SHP77 treated with DMSO at 0.1 percent for 48 hours (cell line): ENCODE data around the gene STIM1.
A peak's percentile ranks its signal among the peaks of the same experiment; 100 is the strongest.

Experiments used
- DNase-seq: peaks from one replicate; lab custom pipeline; 2025; lab: John Stamatoyannopoulos, UW

Gene STIM1

DNA sequence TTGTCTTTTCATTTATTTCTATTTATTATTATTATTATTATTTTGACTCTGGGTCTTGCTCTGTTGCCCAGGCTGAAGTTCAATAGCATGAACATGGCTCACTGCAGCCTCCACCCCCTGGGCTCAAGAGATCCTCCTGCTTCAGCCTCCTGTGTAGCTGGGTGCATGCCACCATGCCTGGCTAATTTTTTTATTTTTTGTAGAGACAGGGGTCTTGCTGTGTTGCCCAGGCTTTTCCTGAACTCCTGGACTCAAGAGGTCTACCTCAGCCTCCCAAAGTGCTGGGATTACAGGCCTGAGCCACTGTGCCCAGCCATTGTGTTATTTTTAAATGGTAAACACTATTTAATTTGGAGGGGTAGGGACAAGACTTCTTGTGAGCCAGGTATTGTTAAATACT lies 215.9 kb downstream of the STIM1 start:
- no peak for DNase-seq

DNA sequence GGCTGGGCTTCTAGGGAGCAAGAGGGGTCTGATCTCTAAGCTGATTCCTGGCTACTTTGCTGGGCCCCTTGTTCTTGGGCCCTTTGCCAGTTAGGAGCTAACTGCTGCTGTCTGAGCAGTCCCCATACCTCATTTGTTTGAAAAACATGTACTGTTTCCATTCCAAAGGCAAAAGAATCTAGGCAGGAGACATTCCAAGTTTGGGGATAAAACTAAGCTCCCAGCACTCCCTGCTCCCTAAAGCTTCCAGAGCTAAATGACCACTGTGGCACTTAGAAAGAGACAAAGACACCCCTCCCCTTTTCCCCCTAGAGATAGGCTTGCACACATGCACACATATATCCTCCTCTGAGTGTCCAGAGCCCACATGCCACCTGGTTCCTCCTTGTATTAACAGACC lies 216.4 kb downstream of the STIM1 start:
- no peak for DNase-seq

DNA sequence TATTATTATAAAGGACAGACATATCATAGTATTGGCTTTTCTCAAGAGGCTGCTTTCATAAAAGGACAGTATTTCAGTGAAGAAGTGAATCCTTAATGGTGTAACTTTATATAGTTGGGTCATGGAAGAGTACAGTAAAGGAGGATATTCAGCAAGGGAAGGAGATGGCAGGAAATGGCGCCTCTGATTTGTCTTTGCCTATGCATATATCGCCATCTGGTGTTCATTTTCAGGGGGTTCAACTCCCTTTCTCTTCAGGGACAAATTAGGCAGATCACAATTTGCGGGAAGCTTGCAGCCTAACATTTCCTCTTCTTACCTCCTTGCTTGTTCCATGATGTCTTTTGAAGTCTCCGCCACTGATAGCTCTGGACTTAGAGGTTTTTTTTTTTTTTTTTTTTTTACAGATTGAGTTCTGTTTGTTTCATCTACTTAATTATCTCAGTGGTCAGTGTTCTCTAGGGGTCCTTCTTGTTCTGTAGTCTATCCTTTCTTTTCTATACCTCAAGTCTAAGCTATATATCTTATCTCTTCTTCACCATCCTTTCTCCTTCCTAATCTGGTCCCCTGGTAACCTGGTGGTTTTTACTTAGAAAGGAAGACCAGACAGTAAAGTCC lies 217.3 kb downstream of the STIM1 start:
- DNase-seq: peak; percentile 40

DNA sequence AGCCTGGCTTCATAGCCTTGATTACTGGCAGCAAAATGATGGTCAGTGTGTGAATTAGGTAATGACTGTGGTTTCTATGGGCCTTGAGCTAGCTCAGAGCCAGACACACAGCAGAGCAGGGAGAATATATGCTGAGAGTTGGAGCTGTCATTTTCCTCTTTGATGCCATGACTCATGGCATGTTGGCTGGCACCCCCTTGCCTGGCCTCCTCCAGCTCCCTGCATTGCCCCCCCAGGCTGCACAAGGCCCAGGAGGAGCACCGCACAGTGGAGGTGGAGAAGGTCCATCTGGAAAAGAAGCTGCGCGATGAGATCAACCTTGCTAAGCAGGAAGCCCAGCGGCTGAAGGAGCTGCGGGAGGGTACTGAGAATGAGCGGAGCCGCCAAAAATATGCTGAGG lies 218.8 kb downstream of the STIM1 start:
- no peak for DNase-seq

DNA sequence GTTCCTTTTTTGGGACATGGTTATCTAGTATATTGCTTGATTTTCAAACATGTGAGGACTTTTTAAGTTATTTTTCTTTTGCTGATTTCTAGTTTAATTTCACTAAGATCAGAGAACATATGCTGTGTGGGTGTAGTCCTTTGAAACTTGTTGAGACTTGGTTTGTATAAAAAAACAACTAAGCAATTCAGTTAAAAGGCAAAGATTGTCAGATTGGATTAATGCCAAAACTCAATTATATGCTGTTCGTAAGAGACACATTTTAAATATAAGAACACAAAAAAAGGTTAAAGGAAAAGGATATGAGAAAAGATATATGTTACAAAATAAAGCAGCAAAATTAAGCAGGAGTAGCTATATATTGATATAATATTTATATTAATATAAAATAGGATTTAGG lies 221.3 kb downstream of the STIM1 start:
- DNase-seq: no peak

DNA sequence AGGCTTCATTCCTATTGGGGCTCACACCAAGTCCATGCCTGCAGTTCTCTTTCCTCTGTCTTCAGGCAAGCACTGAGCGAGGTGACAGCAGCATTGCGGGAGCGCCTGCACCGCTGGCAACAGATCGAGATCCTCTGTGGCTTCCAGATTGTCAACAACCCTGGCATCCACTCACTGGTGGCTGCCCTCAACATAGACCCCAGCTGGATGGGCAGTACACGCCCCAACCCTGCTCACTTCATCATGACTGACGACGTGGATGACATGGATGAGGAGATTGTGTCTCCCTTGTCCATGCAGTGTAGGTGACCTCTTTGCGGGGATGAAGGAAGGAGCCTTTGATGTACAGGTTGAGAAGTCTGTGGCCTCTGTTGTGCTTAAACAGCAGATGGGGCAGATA lies 227.7 kb downstream of the STIM1 start:
- no peak for DNase-seq

DNA sequence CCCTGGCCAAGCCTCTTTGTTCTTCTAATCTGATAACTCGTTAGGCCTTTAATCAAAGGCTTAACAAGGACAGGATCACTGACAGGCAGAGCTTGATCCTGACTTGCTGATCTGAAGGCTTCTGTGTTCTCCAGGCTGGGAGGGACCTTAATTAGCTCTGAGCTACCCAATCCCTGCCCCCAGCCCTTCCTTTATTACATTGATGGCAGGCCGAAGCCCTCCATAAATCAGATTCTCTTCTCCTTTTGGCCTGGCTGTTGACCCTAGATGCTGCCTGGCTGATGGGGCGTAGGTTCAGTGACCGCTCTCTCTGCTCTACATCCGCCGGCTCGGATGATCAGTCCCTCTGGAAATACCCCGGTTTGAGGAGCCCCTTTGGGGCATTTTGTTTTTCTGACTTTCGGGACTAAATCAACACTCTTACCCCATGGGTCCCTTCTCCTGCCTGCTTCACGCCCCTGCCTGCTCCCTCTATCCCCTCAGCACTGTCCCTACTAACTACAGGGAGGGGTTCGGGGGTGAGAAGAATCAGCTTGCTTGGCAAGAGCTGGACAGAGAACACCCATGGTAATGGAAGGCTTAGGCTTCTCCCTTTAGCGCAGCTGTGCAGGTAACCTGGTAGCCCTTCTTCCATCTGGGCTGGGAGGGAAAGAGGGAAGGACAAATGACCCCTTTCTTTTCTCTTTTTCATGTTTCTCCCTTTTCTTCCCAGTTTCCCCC lies 229.1 kb downstream of the STIM1 start:
- no peak for DNase-seq

DNA sequence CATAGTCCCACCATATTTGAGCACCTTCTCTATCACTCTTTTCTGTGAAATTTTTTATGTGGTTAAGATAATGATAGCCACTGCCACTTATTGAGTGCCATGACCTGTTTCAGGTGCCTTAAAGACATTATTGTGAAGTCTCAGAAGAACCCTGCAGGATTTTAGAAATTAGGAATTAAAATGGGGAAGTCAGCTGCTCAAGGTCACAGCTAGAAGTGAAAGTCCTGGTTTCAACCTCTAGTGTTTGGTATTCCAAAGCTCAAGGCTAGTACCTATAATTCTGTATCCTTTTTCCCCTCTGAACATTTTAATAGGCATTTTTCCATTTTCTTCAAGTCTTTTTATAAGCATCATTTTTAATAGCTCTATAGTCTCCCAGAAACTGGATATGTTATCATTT lies 230.1 kb downstream of the STIM1 start:
- no peak for DNase-seq

DNA sequence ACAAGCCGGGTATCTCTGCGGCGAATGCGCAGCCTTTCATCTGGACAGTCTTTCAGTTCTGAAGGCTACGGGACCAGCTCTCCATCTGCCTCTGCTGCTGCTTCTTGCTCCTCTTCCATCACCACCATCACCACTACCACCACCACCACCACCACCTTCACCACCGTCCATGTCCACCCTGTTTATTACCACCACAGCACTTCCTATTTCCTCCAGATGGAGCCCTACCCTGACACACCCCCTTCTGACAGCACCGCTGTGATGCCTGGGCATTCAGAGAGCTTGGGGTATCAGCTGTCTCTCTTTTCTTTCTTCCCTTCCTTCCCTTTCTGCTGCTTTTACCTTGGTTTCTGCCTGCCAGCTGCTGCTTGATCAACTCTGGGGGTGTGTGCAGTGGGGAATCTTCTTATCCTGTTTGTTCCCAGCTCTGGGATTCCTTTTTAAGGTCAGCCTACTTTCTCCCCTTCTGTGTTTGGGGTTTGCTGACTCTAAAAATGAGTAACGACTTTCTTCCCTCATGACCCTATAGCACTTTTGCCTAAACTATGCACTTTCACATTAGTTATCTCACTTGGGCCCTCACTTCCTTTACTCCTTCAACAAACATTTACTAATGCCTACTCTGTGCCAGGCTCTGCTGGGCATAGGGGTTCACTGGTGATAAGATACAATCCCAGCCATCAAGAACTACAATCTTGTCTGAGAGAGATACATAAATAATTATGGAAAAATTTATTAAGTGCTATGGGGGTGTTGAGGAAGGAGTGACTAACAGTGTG lies 231.3 kb downstream of the STIM1 start:
- no peak for DNase-seq

DNA sequence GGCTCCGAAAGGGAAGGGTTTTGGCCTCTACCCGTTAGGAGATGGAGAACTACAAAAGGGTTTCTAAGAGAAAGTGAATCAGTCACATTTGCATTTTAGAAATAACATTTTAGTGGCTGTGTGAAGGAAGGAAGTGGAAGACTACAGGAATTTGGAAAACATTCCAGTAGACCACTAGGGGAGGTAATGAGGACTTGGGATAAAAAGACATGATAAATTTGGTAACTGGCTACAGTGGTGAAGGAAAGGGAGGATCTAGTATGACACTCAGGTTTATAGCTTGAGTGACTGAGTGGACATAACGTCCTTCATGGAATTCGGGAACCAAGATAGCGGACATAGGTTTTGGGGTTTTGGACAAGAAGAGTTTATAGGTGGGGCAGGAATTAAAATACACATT lies 232.1 kb downstream of the STIM1 start:
- no peak for DNase-seq

DNA sequence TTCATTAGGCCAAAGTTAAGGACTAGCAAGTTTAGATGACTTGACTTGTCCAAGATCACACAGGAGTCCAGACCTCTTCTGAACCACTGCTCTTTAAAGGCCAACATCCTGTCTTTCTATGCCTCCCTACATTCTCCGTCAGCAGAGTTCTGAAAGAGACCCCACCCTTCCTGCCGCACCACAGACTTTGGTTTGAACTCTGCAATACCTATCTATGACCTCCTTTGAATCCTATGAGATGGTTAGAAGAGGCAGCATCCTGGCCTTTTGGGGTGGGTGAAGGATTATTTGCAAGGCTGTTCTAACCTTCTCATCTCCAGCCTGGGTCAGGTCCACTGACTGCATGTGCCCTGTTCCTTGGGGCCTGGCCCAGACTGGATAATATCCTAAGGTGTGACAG lies 234.8 kb downstream of the STIM1 start:
- no peak for DNase-seq

DNA sequence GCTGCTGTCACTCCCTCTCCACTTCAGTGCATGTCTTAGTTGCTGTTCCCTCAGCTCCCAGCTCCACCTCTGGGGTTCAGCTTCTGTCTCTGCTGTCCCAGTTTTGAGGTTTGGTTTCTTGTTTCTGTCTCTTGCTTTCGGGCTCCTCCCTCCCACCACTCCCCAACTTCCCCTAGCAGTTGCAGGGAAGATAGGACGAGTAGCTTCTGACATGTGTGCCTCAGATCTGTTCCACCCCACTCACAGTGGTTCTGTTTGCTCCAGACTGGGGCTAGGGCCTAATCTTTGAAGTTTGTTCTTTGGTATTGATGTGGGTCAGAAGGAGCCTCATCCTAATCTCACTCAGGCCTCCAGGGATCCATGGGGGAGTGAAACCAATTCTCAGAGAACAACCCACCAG lies 236.6 kb downstream of the STIM1 start:
- DNase-seq: no peak

DNA sequence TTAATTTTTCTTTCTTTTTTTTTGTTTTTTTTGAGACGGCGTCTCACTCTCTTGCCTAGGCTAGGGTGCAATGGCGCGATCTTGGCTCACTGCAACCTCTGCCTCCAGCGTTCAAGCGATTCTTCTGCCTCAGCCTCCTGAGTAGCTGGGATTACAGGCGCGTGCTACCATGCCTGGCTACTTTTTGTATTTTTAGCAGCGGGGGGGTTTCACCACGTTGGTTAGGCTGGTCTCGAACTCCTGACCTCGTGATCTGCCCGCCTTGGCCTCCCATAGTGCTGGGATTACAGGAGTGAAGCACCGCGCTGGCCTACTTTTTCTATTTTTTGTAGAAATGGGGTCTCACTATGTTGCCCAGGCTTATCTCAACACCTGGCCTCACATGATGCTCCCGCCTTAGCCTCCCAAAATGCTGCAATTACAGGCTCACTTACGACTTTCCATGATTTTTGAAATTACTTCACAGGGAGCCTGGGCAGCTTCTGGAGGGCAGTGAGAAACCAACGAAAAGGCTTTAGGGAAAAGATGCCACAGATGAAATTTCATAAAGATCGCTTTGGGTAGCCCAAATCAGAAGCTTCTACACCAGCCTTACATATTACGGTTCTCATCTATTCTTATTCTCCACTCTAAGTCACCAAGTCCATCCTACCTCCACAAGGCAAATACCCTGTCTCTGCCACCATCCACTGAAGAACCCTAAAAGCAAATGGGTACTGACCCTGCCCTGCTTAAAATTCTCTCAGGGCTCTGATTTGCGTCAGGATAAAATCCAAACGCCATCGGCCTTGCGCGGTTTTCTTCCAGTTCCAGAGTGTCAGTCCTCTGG lies 238.3 kb downstream of the STIM1 start:
- no peak for DNase-seq

DNA sequence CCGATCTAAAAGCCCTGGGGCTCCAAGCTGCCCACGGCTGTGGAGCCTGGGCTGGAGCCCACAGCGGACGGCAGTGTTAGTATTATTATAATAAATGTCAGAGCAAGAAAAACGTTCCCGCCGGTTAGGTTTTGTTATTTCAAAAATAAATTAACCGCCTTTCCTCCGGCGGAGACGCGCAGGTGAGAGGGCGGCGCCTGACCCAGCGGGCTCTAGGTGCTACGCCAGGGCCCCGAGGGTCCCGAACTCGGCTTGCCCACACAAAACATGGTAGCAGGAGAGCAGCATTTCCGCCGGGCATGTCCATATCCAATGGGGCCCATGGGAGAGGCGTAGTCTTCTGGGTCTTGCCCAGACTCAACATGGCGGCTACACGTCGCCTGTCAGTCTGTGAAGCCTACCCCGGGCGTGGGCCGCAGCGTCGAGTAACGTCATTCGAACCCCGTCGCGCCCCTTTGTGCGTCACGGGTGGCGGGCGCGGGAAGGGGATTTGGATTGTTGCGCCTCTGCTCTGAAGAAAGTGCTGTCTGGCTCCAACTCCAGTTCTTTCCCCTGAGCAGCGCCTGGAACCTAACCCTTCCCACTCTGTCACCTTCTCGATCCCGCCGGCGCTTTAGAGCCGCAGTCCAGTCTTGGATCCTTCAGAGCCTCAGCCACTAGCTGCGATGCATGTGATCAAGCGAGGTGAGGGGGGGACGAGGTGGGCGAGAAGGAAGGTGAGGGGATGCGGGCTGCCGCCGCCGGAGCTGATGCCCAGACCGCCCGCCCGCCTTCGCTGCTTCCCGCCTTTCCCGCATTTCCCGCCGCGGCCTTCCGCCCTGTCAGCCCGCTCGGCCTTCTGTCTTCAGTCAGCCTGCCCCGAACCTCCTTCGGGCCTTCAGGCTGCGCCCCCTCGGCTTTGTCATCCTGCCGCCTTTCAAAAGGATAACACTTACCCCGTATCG lies 239.2 kb downstream of the STIM1 start, which contains the start of gene RRM1:
Gene RRM1, plus strand, starts transcription at position 452 of the 944 bp plus-strand sequence. Its CDS starts 214 bp downstream, at position 666.
- DNase-seq: peak; percentile 95

DNA sequence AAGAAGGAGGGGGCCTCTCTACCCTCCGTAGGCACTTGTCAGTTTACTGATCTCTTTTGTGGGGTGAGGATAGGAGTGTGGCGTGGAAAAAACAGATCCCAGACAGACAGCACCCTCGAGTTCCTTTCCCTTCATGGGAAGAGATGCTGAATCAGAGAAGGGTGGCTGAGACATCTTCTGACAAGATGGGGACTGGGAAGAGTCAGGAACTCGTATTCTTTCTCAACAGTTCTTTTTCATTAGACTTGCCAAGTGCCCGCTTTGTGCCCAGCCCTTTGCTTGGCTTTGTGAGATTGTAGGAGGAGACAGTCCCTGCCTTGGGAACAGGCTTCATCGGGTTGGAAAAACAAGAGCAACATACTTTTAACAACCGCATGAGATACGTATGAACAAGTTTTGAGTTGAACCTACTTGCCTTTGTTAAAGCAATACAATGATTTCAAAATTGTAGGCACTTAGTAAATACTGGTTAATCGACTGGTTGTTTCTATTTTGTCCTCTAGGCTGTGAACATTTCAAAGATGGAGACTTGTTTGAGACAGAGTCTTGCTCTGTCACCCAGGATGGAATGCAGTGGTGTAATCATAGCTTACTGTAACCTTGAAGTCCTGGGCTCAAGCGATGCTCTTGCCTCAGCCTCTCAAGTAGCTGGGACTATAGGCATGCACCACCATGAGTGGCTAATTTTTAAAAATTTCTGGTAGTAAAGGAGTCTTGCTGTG lies 240.2 kb downstream of the STIM1 start:
- no peak for DNase-seq

DNA sequence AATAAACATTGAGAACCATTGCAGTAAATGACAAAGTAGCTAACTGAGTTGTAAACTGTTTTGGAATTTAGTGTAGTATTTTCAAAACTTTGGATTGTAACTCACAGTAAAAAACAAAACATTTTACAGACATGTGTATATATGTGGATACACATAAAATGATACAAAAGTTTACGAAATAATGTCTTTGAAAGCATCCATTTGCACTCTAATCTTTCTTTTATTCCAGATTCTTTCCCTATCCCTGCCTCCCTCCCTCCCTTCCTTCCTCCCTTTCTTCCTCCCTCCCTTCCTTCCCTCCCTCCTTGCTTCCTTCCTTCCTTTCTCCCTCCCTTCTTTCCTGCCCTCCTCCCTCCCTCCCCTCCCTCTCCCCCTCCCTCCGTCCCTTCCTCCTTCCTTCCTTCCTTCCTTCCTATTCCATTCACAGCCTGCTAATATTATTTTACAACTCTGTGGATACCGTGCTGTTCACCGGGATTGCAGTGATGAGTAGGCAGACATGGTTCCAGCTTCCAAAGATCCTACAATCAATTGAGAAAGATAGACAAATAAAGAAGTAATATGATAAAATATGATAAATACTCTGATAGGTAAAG lies 242.7 kb downstream of the STIM1 start:
- no peak for DNase-seq

DNA sequence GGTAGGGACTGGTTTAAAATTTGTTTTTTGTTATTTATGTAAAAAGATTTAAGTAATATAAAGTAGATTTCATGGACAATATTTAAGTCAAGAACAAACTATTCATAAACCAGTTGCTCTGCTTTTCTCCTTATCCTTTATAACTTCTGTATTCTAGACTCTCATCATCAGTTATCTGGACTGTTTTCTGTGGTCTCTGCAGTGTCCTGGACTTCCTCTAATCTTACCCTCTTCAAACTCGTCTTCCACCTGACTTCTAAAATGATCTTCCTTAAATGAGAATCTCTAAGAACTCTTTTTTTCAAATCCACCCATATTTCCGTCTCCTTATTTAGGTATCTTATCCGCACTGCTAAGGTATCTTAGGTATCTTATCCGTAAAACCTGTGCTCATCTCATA lies 247.2 kb downstream of the STIM1 start:
- DNase-seq: no peak

DNA sequence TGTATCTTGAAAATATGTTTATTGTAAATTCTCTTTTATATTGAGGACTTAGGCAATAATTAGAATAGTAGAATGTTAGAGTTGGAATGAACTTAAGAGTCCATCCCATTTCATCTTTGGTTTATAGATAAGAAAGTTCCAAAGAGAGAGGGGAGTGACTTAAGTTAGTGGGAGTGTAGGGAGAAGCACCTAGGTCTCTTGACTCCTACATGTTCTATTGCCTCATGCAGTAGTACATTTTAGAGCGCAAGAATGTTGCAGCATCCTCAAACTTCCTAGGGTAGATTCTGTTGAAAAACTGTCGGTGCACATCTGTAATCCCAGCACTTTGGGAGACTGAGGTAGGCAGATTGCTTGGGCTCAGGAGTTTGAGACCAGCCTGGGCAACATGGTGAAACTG lies 247.8 kb downstream of the STIM1 start:
- DNase-seq: no peak

DNA sequence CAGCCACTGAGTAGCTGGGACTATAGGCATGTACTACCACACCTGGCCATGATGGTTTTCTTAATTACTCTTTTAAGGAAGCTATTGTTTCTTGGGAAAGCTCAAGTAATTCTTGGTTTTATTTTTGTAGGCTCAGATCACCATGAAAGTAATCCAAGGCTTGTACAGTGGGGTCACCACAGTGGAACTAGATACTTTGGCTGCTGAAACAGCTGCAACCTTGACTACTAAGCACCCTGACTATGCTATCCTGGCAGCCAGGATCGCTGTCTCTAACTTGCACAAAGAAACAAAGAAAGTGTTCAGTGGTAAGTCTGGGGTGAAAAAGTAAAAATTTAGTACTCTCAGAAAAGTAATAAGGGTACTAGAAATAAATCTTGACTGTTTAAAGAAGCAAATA lies 250.5 kb downstream of the STIM1 start:
- DNase-seq: no peak

DNA sequence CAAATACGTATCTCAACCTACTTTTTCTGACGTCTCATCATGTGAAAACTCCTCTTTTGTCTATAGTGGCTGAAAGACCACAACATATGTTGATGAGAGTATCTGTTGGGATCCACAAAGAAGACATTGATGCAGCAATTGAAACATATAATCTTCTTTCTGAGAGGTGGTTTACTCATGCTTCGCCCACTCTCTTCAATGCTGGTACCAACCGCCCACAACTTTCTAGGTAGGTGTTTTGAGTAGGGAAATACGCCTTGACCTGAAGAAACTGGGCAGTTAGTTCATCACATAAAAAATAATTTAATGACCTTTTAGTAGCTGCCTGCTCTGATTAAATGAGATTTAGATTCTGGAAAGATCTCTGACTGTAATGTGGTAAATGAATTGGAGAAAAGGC lies 256.4 kb downstream of the STIM1 start:
- no peak for DNase-seq
